Measurements from ENCODE around the gene GPR15. TPM values are rescaled to one million over a fixed set of nuclear protein-coding genes. Genes with fewer than 3 reads are reported as not detected.

Gene GPR15
- total and polyA plus RNA-seq, 5 donors = not detected

DNA sequence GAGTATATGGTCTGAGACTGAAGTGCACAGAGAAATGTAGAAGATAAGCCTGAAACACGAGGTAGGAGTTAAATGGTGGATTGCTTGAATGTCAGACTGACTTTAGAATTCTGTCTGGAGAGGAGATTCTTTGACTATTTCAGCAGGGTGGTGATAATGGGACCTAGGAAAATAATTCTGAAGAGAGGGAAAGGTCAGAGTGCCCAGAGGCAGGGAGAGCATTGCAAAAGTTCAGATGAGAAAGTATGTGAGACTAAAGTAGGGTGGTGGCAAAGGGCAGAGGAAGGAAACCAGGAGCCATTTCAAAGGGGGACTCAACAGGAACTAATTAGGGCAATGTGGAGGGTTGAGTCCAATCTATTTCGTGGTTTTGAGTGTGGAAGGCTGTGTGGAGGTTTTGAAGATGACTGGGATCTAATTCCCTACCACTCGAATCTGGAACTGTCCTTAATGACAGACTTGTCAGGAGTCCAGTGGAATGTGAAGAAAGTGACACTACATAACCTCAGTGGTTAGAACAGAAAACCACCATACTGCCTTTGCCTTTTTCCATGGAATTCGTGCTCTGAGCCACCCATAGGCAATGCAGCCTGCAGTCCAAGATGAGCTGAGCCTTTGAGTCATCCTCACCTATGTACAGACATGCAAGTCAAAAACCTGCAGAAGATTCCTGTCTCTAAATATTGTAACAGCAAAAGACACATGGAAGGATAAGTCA is 45.6 kb downstream of the GPR15 start:
- 73% methylated on average over 4 of the region's 4 CpGs for WGBS

DNA sequence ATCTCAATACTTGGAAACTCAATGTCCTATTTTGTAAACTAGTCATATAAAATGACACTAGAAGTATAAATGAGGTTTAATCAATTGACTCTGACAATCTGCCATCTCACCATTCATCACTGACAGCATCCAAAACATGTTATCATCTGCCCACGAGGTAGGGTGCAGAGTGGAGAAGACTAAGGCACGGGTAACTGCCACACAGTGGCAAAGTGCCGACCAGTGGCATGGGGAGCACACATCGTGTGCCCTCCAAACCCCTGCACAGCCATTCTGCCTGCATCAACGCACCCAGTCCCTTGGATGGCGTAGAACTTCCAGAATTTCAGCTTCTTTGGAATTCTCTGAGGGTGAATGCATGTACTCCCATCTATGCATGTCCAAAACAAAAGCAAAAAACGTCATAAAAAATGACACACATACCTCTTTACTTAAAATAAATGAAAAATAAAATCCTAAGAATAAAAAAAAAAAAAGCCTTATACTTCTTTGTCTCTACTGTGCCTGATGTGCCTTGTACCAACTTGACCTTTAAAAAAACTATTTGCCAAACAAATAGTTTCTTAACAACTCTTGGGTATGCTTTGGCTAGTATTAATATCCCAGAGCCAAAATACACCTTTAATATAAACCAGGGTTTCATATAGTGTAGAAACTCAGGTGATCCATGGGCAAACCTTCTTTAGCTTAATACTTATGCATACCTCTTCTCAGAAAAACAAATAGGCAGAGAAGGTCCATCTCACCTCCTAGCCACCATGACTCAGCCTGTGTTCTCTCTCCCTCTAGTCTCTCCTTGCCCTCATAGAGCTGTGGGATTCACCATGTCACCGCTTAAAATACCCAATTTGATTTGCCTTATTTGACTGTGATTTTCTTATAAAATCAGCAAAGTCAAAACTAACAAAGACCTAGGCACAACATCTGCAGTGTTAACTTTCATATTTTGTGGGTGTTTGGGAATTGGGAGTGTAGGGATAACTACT is 48.9 kb downstream of the GPR15 start:
- Histone ChIP-seq H3K4me1 (ENCODE audit: control insufficient read depth, insufficient read depth, low read length) (no peaks in the 10 kb centered on the region), H3K27me3 (ENCODE audit: control insufficient read depth, insufficient read depth) (no peaks in the 10 kb centered on the region), H3K27ac (ENCODE audit: low read length) (no peak overlapping the region), H3K9me3 (ENCODE audit: control insufficient read depth, low read length) (no peaks in the 10 kb centered on the region), H3K4me3 (ENCODE audit: low read length) (no peak overlapping the region)
- no peak for DNase-seq
- WGBS = 90% methylated on average over 8 of the region's 8 CpGs
- intact Hi-C loops (cut with DNase I) = no loop called here
- ATAC-seq = no peak

More for the DNA sequence above, 45.6 kb downstream of the GPR15 start:
- Histone ChIP-seq H3K4me3 (ENCODE audit: low read length) (no peak overlapping the region), H3K27ac (ENCODE audit: low read length) (no peak overlapping the region), H3K27me3 (ENCODE audit: control insufficient read depth, insufficient read depth) (no peaks in the 10 kb centered on the region), H3K9me3 (ENCODE audit: control insufficient read depth, low read length) (no peaks in the 10 kb centered on the region), H3K4me1 (ENCODE audit: control insufficient read depth, insufficient read depth, low read length) (no peaks in the 10 kb centered on the region)
- DNase-seq = no peak
- no peak for ATAC-seq
- intact Hi-C loops (cut with DNase I) = no loop called here

DNA sequence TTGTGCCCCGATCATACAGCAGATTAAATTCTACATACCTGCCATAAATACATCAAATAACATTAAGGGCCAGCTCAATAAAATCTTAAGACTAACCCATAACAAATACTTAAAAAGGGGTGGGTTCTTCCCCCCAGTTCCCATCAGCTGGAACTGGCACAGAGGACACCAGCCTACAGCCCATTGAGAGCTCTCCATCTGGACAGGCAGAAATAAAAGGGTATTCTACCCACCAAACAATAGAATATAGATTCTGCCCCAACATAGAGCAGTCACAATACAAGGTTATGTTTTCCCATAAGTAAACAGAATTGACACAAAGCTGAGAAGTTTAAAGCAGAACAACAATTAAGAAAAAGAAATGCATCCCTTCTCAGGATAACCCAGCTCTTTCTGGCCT is 49.7 kb downstream of the GPR15 start:
- no peak for DNase-seq
- intact Hi-C loops (cut with DNase I) = no loop called here
- no peak overlapping the region for H3K27ac ChIP-seq (ENCODE audit: low read length)
- ATAC-seq = no peak
- no peak overlapping the region for H3K4me3 ChIP-seq (ENCODE audit: low read length)
- no peaks in the 10 kb centered on the region for H3K27me3 ChIP-seq (ENCODE audit: control insufficient read depth, insufficient read depth)
- H3K4me1 ChIP-seq (ENCODE audit: control insufficient read depth, insufficient read depth, low read length) = no peaks in the 10 kb centered on the region
- H3K9me3 ChIP-seq (ENCODE audit: control insufficient read depth, low read length) = no peaks in the 10 kb centered on the region
- 98% methylated on average over 1 of the region's 1 CpG for WGBS

DNA sequence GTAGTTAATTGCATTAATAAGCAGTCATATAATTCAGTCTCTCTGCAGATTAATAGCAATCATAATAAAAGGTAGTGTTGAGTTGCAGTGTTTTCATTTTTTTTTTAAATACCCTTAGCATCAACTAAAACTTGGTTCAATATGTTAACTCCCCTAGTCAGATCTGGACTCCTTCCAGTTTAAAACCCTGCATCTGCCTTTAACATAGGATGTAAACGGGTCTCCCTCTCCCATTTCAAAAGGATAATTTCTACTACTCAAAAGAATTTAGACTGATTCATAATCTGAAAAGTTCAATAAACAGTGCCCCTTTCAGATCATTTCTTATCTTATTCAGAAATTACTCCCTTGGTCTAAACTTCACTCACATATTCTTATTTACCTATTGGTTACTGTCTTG is 50.3 kb downstream of the GPR15 start:
- Histone ChIP-seq H3K9me3 (ENCODE audit: control insufficient read depth, low read length) (no peaks in the 10 kb centered on the region), H3K4me1 (ENCODE audit: control insufficient read depth, insufficient read depth, low read length) (no peaks in the 10 kb centered on the region), H3K27ac (ENCODE audit: low read length) (no peak overlapping the region), H3K27me3 (ENCODE audit: control insufficient read depth, insufficient read depth) (no peaks in the 10 kb centered on the region), H3K4me3 (ENCODE audit: low read length) (no peak overlapping the region)
- no peak for DNase-seq
- ATAC-seq = no peak
- intact Hi-C loops (cut with DNase I) = no loop called here
- 91% methylated on average over 1 of the region's 1 CpG for WGBS

DNA sequence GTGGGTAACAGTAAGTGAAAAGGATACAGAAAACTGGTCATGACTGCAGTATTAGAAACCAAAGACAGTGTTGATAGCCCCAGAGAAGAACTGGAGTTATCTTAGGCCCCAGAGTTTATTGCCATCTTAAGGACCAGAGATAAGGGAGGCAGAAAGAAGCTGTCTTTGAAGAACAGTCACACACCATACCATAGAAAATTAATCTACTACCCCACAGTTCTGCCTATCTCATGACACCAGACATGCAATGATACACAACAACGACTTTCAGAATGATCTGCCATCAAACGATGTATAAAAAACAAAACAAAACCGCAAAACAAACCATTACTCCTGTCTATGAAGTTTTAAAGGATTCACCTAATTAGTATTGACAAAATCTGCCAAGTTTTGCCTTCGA is 52.0 kb downstream of the GPR15 start:
- no peaks in the 10 kb centered on the region for H3K27me3 ChIP-seq (ENCODE audit: control insufficient read depth, insufficient read depth)
- no peaks in the 10 kb centered on the region for H3K9me3 ChIP-seq (ENCODE audit: control insufficient read depth, low read length)
- H3K4me3 ChIP-seq (ENCODE audit: low read length) = no peak overlapping the region
- H3K27ac ChIP-seq (ENCODE audit: low read length) = no peak overlapping the region
- WGBS = 77% methylated on average over 4 of the region's 4 CpGs
- intact Hi-C loops (cut with DNase I) = no loop called here
- ATAC-seq (no peak), DNase-seq (no peak)
- no peaks in the 10 kb centered on the region for H3K4me1 ChIP-seq (ENCODE audit: control insufficient read depth, insufficient read depth, low read length)

Other genes starting within 250 kb of the GPR15 start
- gene OR5H2, start 249.5 kb upstream of the GPR15 start, total RNA-seq = not detected
- gene OR5H2, start 249.5 kb upstream of the GPR15 start, polyA plus RNA-seq = not detected
- gene OR5K4, start 178.1 kb upstream of the GPR15 start, total RNA-seq = not detected
- not detected for gene OR5K4, start 178.1 kb upstream of the GPR15 start, polyA plus RNA-seq
- gene OR5K3, start 141.3 kb upstream of the GPR15 start, total RNA-seq = not detected
- not detected for gene OR5K3, start 141.3 kb upstream of the GPR15 start, polyA plus RNA-seq
- not detected for gene OR5K1, start 68.8 kb upstream of the GPR15 start, total RNA-seq
- not detected for gene OR5K1, start 68.8 kb upstream of the GPR15 start, polyA plus RNA-seq
- not detected for gene OR5K2, start 34.3 kb upstream of the GPR15 start, total RNA-seq
- gene OR5K2, start 34.3 kb upstream of the GPR15 start, polyA plus RNA-seq = not detected
- gene CLDND1, start 9.1 kb upstream of the GPR15 start, total RNA-seq = 100 to 1,000 TPM in 1 of 4 donors, 10 to 100 TPM in 3; 93.4 to 103 (median 96.9) TPM
- gene CLDND1, start 9.1 kb upstream of the GPR15 start, polyA plus RNA-seq = 64.0 TPM
- 10 to 100 TPM in 3 of 4 donors, 1 to 10 TPM in 1; 7.8 to 13.4 (median 11.5) TPM for gene CPOX, start 61.6 kb downstream of the GPR15 start, total RNA-seq
- 10.3 TPM for gene CPOX, start 61.6 kb downstream of the GPR15 start, polyA plus RNA-seq
- 10 to 100 TPM; 27.6 to 29.3 (median 29.1) TPM for gene ST3GAL6, start 231.4 kb downstream of the GPR15 start, total RNA-seq
- gene ST3GAL6, start 231.4 kb downstream of the GPR15 start, polyA plus RNA-seq = 22.8 TPM